GM18951 (cell line): ENCODE data around the gene PRF1.
"Not testable (repeated sequence)": the region's sequence is repeated elsewhere in the genome, so short reads cannot be mapped to it uniquely, and the experiment has no call there.

Experiments
- POLR2A ChIP-seq: IDR thresholded peaks from 4 replicates; pipeline ENCODE4 v1.6.1; 2011; ENCODE audit warnings: mild to moderate bottlenecking; ENCODE audit not compliant: insufficient read length, insufficient read depth; ENCODE audit errors: extremely low read depth
- in situ Hi-C: fragments of 300-500 bp; cut with MboI; formaldehyde crosslinking; loops from one replicate; pipeline ENCODE4 v1.12.0; 2022; ENCODE audit warnings: low sequenced_read_pairs, mixed read lengths, inconsistent platforms; ENCODE audit not compliant: unreplicated experiment

Gene PRF1

DNA sequence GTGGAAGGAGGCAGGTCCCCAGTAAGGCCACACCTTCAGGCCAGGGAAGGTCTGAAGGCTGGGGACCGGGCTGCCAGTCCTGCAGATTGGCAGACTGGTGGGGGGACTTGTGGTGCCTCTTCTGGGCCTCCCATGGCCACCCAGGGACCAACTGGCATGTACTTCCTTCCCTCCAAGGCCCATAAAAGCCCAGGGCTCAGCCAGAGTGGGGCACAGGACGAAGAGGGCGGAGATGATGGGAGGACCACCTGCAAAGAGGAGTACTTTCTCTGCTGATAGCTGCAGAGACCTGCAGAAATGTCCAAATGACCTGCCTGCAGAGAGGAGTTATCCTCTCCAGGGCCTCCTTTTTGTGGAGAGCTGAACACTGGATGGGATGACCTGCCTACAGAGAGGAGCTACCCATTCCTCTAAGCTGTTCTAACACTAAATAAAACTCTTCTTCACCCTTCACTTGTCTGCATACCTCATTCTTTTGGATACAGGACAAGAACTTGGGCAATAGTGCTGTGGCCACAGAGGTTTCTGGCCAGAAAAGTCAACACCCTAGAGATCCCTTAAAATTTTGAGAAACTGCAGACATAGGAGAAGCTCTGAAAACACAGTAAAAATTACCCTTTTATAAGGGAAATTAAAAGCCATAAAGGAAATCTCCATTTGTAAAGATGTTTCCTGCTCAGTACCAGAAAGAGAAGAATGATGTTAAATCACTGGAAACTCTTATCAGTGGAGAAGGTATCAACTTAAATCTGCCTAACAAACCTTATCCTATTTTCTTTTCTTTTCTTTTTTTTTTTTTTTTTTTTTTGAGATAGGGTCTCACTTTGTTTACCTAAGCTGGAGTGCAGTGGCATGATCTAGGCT, 20.7 kb upstream of the PRF1 start:
- no peak for TF ChIP-seq POLR2A
- in situ Hi-C loops: no loop called here

DNA sequence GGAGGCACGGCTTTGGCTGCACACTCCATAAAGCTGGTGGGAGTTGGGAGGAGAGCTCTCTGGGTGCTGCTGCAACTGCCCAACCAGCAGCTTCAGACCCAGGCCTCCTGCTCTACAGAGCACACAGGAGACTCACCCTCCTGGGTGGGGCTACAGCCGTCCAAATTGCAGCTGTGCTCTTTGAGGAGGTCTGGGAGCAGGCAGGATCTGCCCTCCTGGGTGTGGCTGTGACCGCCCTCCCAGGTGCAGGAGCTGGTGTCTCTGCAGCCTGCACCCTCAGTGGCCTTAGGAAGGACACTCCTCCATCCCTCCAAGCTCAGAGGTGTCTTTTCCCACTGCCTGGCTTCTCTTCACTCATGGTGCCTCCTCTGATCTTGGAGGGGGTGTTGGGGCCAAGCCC, 20.0 kb upstream of the PRF1 start:
- no peak for TF ChIP-seq POLR2A
- in situ Hi-C loops: no loop called here

DNA sequence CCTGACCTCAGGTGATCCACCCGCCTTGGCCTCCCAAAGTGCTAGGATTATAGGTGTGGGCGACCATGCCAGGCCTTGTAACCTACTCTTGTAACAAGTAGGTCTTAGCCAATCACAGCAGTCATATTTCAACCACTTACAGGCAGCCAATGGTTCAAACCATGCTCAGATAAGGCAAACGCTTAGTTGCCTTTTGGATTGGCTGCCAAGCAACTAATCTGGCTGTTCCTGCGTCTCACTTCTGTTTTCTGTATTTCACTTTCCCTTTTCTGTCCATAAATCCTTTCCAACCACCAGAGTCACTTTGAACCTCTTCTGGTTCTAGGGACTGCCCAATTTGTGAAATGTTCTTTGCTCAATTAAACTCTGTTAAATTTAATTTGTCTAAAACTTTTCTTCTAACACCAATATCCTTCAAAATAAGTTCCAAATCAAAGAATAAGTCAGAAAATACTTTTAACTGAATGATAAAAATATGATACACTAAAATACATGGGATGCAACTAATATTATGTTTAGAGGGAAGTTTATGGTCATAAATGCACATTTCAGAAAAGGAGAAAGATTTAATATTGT, 19.1 kb upstream of the PRF1 start:
- TF ChIP-seq POLR2A: no peak
- in situ Hi-C loops: no loop called here

DNA sequence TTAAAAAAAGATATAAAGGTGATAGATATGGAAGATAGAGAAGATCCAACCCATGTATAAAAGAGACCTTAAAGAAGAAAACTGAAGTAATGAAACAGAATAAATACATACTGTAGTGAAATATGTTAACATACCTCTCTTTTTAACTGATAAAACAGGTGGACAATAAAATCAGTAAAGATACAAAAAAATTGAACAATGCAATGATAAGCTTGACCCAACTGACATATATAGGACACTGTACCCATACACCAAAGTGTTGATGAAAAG, 17.4 kb upstream of the PRF1 start:
- no peak for TF ChIP-seq POLR2A
- in situ Hi-C loops: no loop called here

DNA sequence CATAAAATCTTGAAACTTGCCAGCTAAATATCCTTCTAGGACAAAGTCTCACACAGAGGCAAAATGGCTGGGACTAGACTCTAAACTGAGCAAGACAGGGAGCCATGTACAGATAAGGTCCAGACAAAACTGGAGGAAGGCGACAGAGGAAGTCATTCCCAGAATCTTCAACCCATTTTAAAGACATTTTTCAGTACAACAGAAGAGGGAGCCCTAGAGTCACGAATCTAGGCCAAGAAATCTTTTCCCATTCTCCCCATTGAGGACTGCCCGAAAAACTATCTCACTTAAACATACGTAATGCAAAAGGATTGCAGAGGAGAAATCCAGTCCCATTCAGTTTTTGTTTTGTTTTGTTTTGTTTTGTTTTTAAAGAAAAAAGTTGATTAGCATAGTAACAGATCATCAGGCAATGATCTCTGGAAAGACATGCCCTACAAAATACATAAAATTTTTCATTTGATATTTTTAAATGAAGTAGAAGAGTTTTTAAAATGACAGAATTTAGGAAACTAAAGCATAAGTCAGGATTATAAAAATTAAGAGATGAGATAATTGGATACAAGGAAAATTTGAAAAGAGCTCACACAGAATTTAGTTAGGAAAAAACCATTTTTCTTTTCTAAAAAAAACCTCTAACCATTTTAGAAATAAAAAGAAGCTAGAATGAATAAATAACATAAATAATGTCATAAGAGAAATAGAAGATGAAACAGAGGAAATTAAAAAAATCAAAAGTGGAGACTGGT, 16.9 kb upstream of the PRF1 start:
- no peak for TF ChIP-seq POLR2A
- in situ Hi-C loops: no loop called here

DNA sequence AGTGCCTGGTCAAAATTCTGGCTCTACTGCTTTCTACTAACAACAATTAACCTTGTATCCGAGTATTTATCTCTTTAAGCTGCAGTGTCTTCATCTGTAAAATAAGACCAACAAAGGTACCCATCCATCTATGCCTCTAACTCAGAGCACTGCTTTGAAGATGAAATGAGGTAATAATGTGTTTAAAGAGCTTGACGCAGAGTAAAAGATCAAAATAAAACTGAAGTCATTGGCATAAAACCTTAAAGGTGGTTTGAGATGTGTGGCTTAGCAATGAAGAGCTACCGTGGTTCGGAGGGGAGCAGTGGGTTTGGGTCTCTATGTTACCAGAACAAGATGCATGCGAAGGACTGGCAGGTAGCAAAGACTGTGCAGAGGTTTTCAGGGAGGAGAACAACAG, 16.1 kb upstream of the PRF1 start:
- no peak for TF ChIP-seq POLR2A
- in situ Hi-C loops: no loop called here

DNA sequence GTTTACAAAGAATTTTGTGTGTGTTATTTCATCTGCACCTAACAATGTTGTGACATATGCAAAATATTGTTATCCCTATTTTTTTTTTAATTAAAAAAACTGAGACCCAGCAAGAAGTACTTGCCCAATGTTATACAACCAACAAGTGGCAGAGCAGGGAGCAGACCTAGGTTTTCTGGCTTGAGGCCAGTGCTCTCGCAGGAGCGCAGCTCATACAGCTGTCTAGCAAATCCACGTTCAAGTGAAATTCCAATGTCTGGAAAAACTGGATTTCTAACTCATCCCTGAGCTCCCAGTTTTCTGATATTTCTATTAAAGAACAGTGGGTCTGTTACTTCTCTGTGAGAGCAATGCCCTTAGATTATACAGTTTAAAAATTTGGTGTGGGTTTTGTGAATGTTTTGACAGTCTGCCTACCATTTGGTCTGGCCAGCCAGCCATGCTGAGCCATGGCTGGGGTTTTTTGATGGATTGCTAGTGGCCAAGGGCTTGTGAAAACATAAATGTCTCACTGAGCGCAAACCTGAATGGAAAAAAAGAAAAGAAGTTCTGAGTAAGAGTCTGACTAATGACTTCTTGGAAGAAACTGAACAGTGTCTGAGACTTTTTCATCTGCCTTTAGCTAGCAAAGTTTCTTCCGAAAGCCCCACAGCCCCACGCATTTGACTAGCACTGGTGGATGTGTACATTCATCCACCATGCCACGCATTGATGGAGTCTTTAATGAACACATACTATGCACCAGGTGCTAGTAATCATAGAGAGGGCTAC, 15.4 kb upstream of the PRF1 start:
- in situ Hi-C loops: no loop called here
- no peak for TF ChIP-seq POLR2A

DNA sequence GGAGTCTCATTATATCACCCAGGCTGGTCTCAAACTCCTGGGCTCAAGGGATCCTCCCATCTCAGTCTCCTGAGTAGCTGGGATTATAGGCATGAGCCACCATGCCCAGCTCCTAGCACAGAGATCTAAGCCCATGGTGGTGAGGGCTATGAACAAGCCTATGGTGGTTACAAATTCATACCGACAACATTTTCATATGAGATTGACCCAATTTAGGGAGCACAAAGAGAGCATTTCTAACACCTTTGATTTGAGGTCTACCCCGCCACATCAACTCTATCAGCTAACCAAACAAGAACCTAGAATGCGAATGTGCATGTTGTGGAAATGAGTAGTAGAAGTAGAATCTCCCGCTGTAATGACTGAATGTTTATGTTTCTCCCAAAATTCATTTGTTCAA, 14.2 kb upstream of the PRF1 start:
- TF ChIP-seq POLR2A: no peak
- in situ Hi-C loops: no loop called here

DNA sequence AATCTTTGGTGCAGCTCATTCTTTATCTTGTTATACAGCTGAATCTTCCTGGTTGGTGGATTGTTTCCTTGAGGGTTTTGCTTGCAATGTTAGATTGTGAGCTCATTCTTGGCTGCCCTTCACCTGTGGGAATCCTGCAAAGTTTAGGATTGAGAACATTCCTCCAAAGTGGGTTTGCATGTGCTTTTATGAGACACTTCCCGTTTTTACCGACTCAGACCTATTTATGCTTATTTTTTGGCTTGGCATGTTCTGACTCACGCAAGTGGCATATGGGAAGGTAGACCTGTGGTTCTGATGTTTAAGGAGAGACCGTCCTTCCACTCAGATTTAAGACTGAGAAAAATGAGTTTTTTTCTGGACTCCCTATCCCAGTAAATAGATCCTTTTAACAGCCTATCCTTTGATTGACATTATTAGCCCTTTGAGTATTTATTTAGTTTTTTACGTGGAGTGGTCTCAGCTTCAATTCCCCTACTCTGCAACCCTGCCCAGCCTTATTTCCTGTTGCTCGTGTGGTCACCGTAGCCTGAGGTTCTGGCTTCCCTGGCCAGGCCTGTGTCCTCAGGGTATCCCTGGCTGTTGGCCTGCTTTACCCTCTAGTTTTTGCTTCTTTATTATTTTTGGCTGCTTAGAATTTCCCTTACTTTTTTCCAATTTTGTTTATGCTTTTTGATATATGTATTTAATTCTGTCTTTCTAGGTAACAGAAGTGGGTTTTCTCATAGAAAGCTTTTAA, 13.4 kb upstream of the PRF1 start:
- in situ Hi-C loops: no loop called here
- TF ChIP-seq POLR2A: no peak

DNA sequence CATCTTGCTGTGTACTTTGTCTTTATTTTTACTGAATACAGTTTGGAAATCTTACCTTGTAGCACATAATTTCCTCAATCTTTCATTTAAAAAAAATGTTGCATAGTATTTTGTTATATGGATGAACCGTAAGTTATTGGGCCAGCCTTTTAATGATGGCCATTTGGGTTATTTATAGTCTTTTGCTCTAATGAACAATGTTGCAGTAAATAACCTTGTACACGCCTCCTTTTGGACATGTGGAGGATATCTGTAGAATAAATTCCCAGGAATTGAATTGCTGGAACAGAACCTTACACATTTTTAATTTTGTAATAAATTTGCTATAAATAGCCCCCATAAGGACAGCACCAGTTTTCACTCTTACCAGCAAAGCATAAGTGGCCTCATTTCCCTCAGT, 12.7 kb upstream of the PRF1 start:
- no peak for TF ChIP-seq POLR2A

DNA sequence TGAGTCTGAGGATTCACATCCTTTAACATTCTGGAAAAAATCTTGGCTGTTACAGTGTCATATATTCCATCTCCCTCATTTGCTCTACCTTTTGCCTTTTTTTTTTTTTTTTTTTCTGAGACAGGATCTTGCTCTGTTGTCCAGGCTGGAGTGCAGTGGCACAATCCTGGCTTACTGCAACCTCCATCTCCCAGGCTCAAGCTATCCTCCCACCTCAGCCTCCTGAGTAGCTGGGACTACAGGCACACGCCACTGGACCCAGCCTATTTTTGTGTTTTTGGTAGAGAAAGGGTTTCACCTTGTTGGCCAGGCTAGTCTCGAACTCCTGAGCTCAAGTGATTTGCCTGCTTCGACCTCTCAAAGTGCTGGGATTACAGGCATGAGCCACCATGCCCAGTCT, 11.8 kb upstream of the PRF1 start:
- in situ Hi-C loops: not testable (repeated sequence)

More for the DNA sequence above, 12.7 kb upstream of the PRF1 start:
- in situ Hi-C loops: no loop called here

DNA sequence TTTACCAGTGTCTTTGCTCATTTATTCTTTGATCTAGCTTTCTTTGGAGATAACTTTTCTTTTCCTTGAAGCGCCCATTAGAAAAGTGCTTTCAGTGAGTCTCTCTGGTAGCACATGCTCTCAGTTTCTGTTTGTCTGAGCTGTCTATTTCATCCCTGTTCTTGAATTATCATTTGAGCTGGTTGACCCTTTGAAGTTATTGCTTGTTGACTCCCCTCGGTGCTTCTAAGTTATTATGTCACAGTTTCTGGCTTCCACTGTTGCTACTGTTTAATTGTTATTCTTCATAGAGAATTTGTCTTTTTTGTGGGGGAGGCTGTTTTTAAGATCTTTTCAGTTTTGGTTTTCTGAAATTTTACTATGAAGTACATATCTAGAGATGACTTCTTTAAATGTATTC, 11.4 kb upstream of the PRF1 start:
- in situ Hi-C loops: no loop called here
- no peak for TF ChIP-seq POLR2A

DNA sequence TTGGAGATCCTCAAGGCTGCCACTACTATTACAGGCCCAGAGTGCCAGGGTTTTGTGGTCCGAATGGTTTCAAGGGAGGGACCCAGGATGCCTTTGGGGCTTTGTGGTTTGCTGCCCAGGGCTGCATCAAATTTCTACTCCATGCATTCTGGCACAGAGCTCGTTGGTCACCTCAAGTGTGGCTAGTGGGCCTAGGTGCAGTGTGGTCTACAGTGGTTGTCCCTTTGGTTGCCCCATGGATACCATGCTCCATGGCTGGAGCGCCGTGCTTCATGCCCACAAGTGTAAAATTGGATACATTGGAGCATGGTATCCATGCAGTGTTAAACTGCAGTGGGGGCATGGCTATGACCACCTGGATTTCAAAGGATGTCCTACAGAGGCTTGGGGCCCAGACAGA, 5.4 kb upstream of the PRF1 start:
- no peak for TF ChIP-seq POLR2A
- in situ Hi-C loops: no loop called here
